ENCODE results near the gene TRIM59. TPM values are rescaled to one million over a fixed set of nuclear protein-coding genes. Genes with fewer than 3 reads are reported as not detected.

TRIM59 gene
- total RNA-seq, 2 donors from 2014 or later: 32.7 to 33.1 TPM

DNA sequence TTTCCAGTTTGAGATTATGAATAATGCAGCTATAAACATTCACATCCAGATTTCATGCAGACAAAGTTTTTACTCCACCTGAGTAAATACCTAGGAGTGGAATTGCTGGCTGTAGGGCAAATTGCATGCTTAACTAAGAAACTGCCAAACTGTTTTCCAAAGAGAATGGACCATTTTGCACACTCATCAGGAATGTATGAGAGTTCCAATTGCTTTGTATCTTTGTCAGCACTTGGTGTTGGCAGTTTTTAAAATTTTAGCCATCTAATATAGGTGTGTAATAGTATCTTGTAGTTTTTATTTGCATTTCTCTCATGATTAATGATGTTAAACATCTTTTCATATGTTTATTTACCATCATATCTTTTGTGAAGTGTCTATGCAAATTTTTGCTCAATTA lies 40.6 kb upstream of the TRIM59 start:
- TF ChIP-seq, protein P1, sequence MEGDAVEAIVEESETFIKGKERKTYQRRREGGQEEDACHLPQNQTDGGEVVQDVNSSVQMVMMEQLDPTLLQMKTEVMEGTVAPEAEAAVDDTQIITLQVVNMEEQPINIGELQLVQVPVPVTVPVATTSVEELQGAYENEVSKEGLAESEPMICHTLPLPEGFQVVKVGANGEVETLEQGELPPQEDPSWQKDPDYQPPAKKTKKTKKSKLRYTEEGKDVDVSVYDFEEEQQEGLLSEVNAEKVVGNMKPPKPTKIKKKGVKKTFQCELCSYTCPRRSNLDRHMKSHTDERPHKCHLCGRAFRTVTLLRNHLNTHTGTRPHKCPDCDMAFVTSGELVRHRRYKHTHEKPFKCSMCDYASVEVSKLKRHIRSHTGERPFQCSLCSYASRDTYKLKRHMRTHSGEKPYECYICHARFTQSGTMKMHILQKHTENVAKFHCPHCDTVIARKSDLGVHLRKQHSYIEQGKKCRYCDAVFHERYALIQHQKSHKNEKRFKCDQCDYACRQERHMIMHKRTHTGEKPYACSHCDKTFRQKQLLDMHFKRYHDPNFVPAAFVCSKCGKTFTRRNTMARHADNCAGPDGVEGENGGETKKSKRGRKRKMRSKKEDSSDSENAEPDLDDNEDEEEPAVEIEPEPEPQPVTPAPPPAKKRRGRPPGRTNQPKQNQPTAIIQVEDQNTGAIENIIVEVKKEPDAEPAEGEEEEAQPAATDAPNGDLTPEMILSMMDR (conservative IDR thresholded peaks at IDR 0.05): no peak
- H3K4me1 Mint-ChIP-seq: peaks cover 3% of the 10 kb centered on the region
- H3K4me3 Mint-ChIP-seq: no peak overlapping the region
- Histone ChIP-seq H3K4me1 (ENCODE audit: control insufficient read depth, insufficient read depth, low read length) (peaks cover 4% of the 10 kb centered on the region), H3K27ac (ENCODE audit: low read depth, low read length) (no peak overlapping the region), H3K9ac (ENCODE audit: extremely low read depth, low read length, poor library complexity, severe bottlenecking) (no peak overlapping the region), H3K4me3 (ENCODE audit: low read length) (no peak overlapping the region), H3K9me3 (ENCODE audit: control insufficient read depth, low read length) (peaks cover 8% of the 10 kb centered on the region), H3K27me3 (ENCODE audit: control insufficient read depth, insufficient read depth, low read length, poor library complexity, severe bottlenecking) (no peaks in the 10 kb centered on the region), H3K36me3 (ENCODE audit: control insufficient read depth, insufficient read depth, low read length) (no peaks in the 10 kb centered on the region)
- no peak for DNase-seq
- H3K9me3 Mint-ChIP-seq: no peaks in the 10 kb centered on the region
- H3K27me3 Mint-ChIP-seq (ENCODE audit: insufficient read depth): no peaks in the 10 kb centered on the region
- no peak overlapping the region for H3K27ac Mint-ChIP-seq
- H3K36me3 Mint-ChIP-seq (ENCODE audit: low read depth): peaks cover 3% of the 10 kb centered on the region

DNA sequence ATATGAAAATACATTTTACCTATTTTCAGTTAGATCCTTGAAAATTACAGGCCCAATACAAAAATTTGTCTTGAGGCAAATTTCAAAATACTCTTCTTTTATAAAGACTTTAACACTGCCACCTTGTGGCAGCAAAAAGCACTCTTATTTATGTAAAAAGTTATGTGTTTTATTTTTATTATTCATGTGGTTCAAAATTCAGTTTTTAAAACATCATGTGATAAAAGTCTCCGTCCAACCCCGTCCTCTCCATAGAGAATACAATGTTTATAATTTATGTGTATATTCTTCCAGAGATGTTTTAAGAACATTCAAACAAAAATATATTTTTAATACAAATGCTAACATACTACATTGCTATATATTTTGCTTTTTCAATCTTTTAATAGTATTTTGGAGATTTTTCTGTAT lies 36.9 kb upstream of the TRIM59 start:
- no peaks in the 10 kb centered on the region for H3K36me3 Mint-ChIP-seq (ENCODE audit: low read depth)

DNA sequence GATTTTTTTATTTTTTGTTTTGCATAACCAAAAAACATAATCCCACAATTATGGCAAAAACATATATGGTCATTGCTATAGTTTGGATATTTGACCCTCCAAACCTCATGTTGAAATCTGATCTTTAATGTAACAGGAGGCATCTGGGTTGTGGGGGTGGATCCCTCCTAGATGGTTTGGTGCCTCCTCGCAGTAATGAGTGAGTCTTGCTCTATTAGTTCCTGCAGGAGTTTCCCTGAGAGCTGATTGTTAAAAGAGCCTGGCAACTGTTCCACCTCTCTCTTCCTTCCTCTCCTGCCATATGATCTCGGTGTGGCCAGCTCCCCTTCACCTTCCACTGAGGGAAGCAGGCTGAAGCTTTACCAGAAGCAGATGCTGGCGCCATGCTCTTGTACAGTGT lies 33.2 kb upstream of the TRIM59 start:
- H3K27ac Mint-ChIP-seq: no peak overlapping the region

More for the DNA sequence above, 36.9 kb upstream of the TRIM59 start:
- Histone ChIP-seq H3K36me3 (ENCODE audit: control insufficient read depth, insufficient read depth, low read length) (no peaks in the 10 kb centered on the region), H3K4me1 (ENCODE audit: control insufficient read depth, insufficient read depth, low read length) (peaks cover 4% of the 10 kb centered on the region), H3K4me3 (ENCODE audit: low read length) (no peak overlapping the region), H3K27ac (ENCODE audit: low read depth, low read length) (no peak overlapping the region), H3K27me3 (ENCODE audit: control insufficient read depth, insufficient read depth, low read length, poor library complexity, severe bottlenecking) (no peaks in the 10 kb centered on the region), H3K9me3 (ENCODE audit: control insufficient read depth, low read length) (peaks cover 8% of the 10 kb centered on the region), H3K9ac (ENCODE audit: extremely low read depth, low read length, poor library complexity, severe bottlenecking) (no peak overlapping the region)
- DNase-seq: no peak
- H3K4me1 Mint-ChIP-seq: no peaks in the 10 kb centered on the region
- TF ChIP-seq, protein P1 (conservative IDR thresholded peaks at IDR 0.05): peak; percentile 90
- H3K27ac Mint-ChIP-seq: no peak overlapping the region
- H3K9me3 Mint-ChIP-seq: no peaks in the 10 kb centered on the region
- no peaks in the 10 kb centered on the region for H3K27me3 Mint-ChIP-seq (ENCODE audit: insufficient read depth)
- H3K4me3 Mint-ChIP-seq: no peak overlapping the region
- WGBS, 2 experiments (ENCODE audit: insufficient coverage in 1 of 2, insufficient read length in 1 of 2): no CpG with 5 or more reads among the region's 2 CpGs

More for the DNA sequence above, 33.2 kb upstream of the TRIM59 start:
- Mint-ChIP-seq H3K4me1 (peaks cover 5% of the 10 kb centered on the region), H3K27me3 (ENCODE audit: insufficient read depth) (no peaks in the 10 kb centered on the region), H3K9me3 (no peaks in the 10 kb centered on the region), H3K4me3 (no peak overlapping the region), H3K36me3 (ENCODE audit: low read depth) (no peaks in the 10 kb centered on the region)
- TF ChIP-seq, protein P1 (conservative IDR thresholded peaks at IDR 0.05): no peak
- H3K4me3 ChIP-seq (ENCODE audit: low read length): no peak overlapping the region
- no peak overlapping the region for H3K27ac ChIP-seq (ENCODE audit: low read depth, low read length)
- no peaks in the 10 kb centered on the region for H3K36me3 ChIP-seq (ENCODE audit: control insufficient read depth, insufficient read depth, low read length)
- peaks cover 4% of the 10 kb centered on the region for H3K4me1 ChIP-seq (ENCODE audit: control insufficient read depth, insufficient read depth, low read length)
- H3K27me3 ChIP-seq (ENCODE audit: control insufficient read depth, insufficient read depth, low read length, poor library complexity, severe bottlenecking): no peaks in the 10 kb centered on the region
- DNase-seq: no peak
- WGBS, 2 experiments (ENCODE audit: insufficient coverage in 1 of 2, insufficient read length in 1 of 2): 80 to 89% methylated on average over 1 to 3 of the region's 3 CpGs
- no peaks in the 10 kb centered on the region for H3K9me3 ChIP-seq (ENCODE audit: control insufficient read depth, low read length)
- H3K9ac ChIP-seq (ENCODE audit: extremely low read depth, low read length, poor library complexity, severe bottlenecking): no peak overlapping the region

Data from endodermal cell (in vitro differentiated cells).